Naive thymus-derived CD4-positive, alpha-beta T cell (primary cell): ENCODE data around the gene SRPRA. TPM values are rescaled to one million over a fixed set of nuclear protein-coding genes. Genes with fewer than 3 reads are reported as not detected.

ENCODE experiments used
- ATAC-seq: fragments of 150-1000 bp; cut with Tn5 transposase; 2 replicates; pipeline ENCODE4 v1.10.0; 2021; ENCODE audit warnings: mild to moderate bottlenecking, moderate library complexity
- CTCF ChIA-PET: fragments of 350-600 bp; sonication (Branson Sonifier 250); formaldehyde crosslinking; loops from one replicate; lab custom pipeline; 2021; ENCODE audit warnings: antibody characterized with exemption; lab: Charles Lee
- POLR2A ChIA-PET: fragments of 350-600 bp; sonication (Branson Sonifier 250); formaldehyde crosslinking; loops from one replicate; lab custom pipeline; 2021; ENCODE audit warnings: antibody characterized with exemption, inconsistent platforms; lab: Charles Lee
- DNase-seq, 9 donors: peaks; one replicate each; pipeline versions ENCODE4 v3.0.0 to v3.0.0-alpha.2; 2020 to 2022; ENCODE audit warnings: mixed read lengths in 1 of 9
- H3K27ac ChIP-seq: one replicate; pipeline ENCODE4 v1.7.0; 2013; ENCODE audit warnings: mild to moderate bottlenecking, low read depth, low read length, moderate library complexity
- H3K27me3 ChIP-seq, 2 donors: one replicate each; pipeline ENCODE4 v1.7.0; 2013; ENCODE audit warnings: low read length in 2 of 2, mild to moderate bottlenecking in 2 of 2, moderate library complexity in 2 of 2; ENCODE audit not compliant: control insufficient read depth in 2 of 2, insufficient read depth in 2 of 2
- H3K36me3 ChIP-seq, 3 experiments: 1 replicate in 2 of 3; 2 replicates in 1 of 3; pipeline ENCODE4 v1.7.0; 2013; ENCODE audit warnings: low read length in 3 of 3, mild to moderate bottlenecking in 3 of 3, moderate library complexity in 1 of 3; ENCODE audit not compliant: insufficient read depth in 3 of 3, control insufficient read depth in 2 of 3
- H3K4me1 ChIP-seq, 2 donors: one replicate each; pipeline ENCODE4 v1.7.0; 2013; ENCODE audit warnings: low read length in 2 of 2, mild to moderate bottlenecking in 2 of 2, moderate library complexity in 1 of 2; ENCODE audit not compliant: control insufficient read depth in 2 of 2, insufficient read depth in 2 of 2
- H3K4me3 ChIP-seq: 2 replicates; pipeline ENCODE4 v1.7.0; 2013; ENCODE audit warnings: mild to moderate bottlenecking, low read length
- H3K9me3 ChIP-seq, 3 experiments: 1 replicate in 2 of 3; 2 replicates in 1 of 3; pipeline ENCODE4 v1.7.0; 2013; ENCODE audit warnings: low read length in 3 of 3; ENCODE audit not compliant: control insufficient read depth in 2 of 3
- H3K27ac Mint-ChIP-seq, 9 donors: one replicate each; pipeline ENCODE4 v1.8.0; 2020 to 2022; ENCODE audit warnings: mixed read lengths in 9 of 9, mild to moderate bottlenecking in 8 of 9, moderate library complexity in 5 of 9, inconsistent platforms in 2 of 9
- H3K27me3 Mint-ChIP-seq, 5 donors: one replicate each; pipeline ENCODE4 v1.8.0; 2021 to 2022; ENCODE audit warnings: mixed read lengths in 5 of 5, mild to moderate bottlenecking in 1 of 5
- H3K36me3 Mint-ChIP-seq, 5 donors: one replicate each; pipeline ENCODE4 v1.8.0; 2020 to 2022; ENCODE audit warnings: mixed read lengths in 5 of 5, mild to moderate bottlenecking in 3 of 5, inconsistent platforms in 1 of 5
- H3K4me1 Mint-ChIP-seq, 7 donors: one replicate each; pipeline ENCODE4 v1.8.0; 2020 to 2022; ENCODE audit warnings: mixed read lengths in 7 of 7, mild to moderate bottlenecking in 3 of 7, inconsistent platforms in 1 of 7
- H3K4me3 Mint-ChIP-seq, 10 donors: one replicate each; pipeline ENCODE4 v1.8.0; 2020 to 2022; ENCODE audit warnings: mild to moderate bottlenecking in 10 of 10, mixed read lengths in 10 of 10, moderate library complexity in 6 of 10, inconsistent platforms in 2 of 10
- H3K9me3 Mint-ChIP-seq, 11 donors: one replicate each; pipeline ENCODE4 v1.8.0; 2020 to 2022; ENCODE audit warnings: mixed read lengths in 11 of 11, mild to moderate bottlenecking in 4 of 11, inconsistent platforms in 1 of 11, moderate library complexity in 1 of 11
- intact Hi-C, 2 donors: fragments of 100-400 bp; cut with micrococcal nuclease; formaldehyde crosslinking; loops; one replicate each; pipeline ENCODE4 v1.15.1; 2023
- polyA plus RNA-seq, 2 donors: library from polyadenylated mRNA; unstranded; fragments of 300-500 nt; fragmentation: Illumina TruSeq; gene quantifications; one replicate each; pipeline ENCODE4 v1.2.3, GENCODE V29; 2021
- total RNA-seq, 6 experiments: library from RNA in 5 of 6; stranded (reverse) in 5 of 6; gene quantifications; 1 replicate in 5 of 6; 2 replicates in 1 of 6; pipeline ENCODE4 v1.2.3 and lab custom pipeline; 2021 to 2026

The SRPRA gene
- total and polyA plus RNA-seq, 7 experiments from 2014 or later, result 81.6 to 179 (median 149) TPM

- Mint-ChIP-seq H3K27me3 (no peaks in the 10 kb centered on the region), H3K36me3 (peaks cover 4 to 28% (median 15%) of the 10 kb centered on the region in 5 donors), H3K9me3 (no peaks in the 10 kb centered on the region), H3K27ac (peak overlapping the region in 6 of 9 donors; percentile 11 to 60 (median 46)), H3K4me1 (peaks cover 28 to 70% (median 61%) of the 10 kb centered on the region in 7 donors), H3K4me3 (peak overlapping the region in 3 of 10 donors; percentile 10 to 50 (median 16))
- H3K4me3 ChIP-seq, result no peak overlapping the region
- DNase-seq, result no peak
- POLR2A ChIA-PET, result no interaction called here
- ATAC-seq, result no peak
- no peak overlapping the region for H3K27ac ChIP-seq
- intact Hi-C loops, result no loop called here
- H3K36me3 ChIP-seq, result peaks cover 0 to 36% (median 3%) of the 10 kb centered on the region in 3 experiments
- no peaks in the 10 kb centered on the region for H3K27me3 ChIP-seq
- CTCF ChIA-PET, result interaction anchor here (0.9 to 1.6 kb wide), 2 partner anchors 11 to 173 kb away, joined by 3 to 5 read pairs; no protein-coding TSS in a partner anchor
- peaks cover 18 to 20% of the 10 kb centered on the region in 2 donors for H3K4me1 ChIP-seq
- no peaks in the 10 kb centered on the region for H3K9me3 ChIP-seq
These were observed 39.0 kb upstream of the SRPRA start for GRCh38 chr11:126307706-126308105.

DNA sequence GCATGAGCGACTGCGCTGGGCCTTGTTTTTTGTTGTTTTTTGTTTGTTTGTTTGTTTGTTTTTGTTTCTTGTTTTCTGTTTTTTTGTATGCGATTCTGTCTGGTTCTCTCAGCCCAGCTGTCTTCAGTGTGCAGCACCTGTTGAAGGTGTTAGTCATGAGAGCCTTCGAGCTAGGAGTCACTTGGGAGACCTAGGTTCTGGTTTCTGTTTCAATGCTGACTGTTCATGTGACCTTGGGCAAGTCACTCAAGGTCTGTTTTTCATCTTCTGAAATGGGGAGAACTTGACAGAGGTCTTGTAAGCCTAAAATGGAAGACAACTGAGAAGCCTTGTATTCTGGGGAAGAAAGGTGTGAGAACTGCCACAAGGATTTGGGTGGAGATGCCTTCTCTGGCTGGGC is 37.0 kb upstream of the SRPRA start:
- DNase-seq, result no peak
- H3K27ac Mint-ChIP-seq, result peak overlapping the region; percentile 50 to 87 (median 78)
- no peak for ATAC-seq
- H3K27me3 ChIP-seq, result no peaks in the 10 kb centered on the region
- H3K4me3 Mint-ChIP-seq, result peak overlapping the region; percentile 61 to 87 (median 73)
- CTCF ChIA-PET, result no interaction called here
- H3K36me3 ChIP-seq, result peaks cover 0 to 33% (median 3%) of the 10 kb centered on the region in 3 experiments
- no peaks in the 10 kb centered on the region for H3K9me3 Mint-ChIP-seq
- H3K9me3 ChIP-seq, result no peaks in the 10 kb centered on the region
- POLR2A ChIA-PET, result interaction anchor here (0.5 to 2.6 kb wide), 4 partner anchors 9 to 37 kb away, joined by 3 to 29 read pairs (median 12); partner anchors contain the start of genes FOXRED1, SRPRA and TIRAP
- H3K4me3 ChIP-seq, result no peak overlapping the region
- peaks cover 4 to 22% (median 8%) of the 10 kb centered on the region in 5 donors for H3K36me3 Mint-ChIP-seq
- H3K4me1 Mint-ChIP-seq, result peaks cover 19 to 66% (median 53%) of the 10 kb centered on the region in 7 donors
- intact Hi-C loops, result loop anchor here (2.0 kb wide), 2 partner anchors 13 to 49 kb away; partner anchors contain the start of gene ST3GAL4 (in 1 of the 2)
- H3K4me1 ChIP-seq, result peaks cover 18 to 20% of the 10 kb centered on the region in 2 donors
- no peaks in the 10 kb centered on the region for H3K27me3 Mint-ChIP-seq
- H3K27ac ChIP-seq, result no peak overlapping the region

GRCh38 chr11:126304457-126305075 is 35.9 kb upstream of the SRPRA start:
- no peak for ATAC-seq

DNA sequence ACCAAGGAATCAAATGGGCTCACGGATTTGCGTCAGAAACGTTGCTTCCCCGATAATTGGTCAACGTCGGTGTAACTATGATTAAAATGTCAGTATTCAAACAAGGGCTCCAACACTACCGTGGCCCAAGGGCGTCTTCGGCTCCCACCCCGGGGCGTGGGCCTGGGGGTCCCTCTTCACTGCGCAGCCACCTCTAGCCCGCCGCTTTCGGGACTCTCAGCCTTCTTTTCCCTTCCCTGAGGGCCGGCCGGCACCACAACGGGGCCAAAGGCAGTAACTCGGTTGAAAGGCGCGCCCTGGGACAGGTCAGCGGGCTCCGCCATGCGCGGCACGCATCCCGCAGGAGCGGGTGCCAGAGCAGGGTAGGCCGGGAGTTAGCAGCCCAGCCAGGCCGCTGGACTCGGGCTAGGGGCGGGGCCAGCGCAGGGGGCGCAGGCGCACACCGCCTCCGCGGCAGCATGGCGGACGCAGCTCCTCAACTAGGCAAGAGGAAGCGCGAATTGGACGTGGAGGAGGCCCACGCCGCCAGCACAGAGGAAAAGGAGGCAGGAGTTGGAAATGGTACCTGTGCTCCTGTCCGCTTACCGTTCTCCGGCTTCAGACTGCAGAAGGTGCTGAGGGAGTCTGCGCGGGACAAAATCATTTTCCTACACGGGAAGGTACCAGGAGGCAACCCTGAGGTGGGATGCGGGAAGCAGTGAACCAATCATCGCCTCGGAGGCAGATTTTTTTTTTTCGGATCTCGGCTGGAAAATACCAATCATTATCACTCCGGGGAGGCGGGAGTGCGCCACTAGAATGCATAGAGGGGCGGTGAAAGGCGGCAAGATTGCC is 35.1 kb upstream of the SRPRA start, which contains the start of gene DCPS:
Gene DCPS (plus strand): TSS at position 438 of the 834 bp plus-strand sequence. CDS start 21 bp downstream, at position 459.
- peak; percentile 78 to 94 (median 86) for DNase-seq
- no peaks in the 10 kb centered on the region for H3K9me3 Mint-ChIP-seq
- Histone ChIP-seq H3K4me1 (peaks cover 18 to 20% of the 10 kb centered on the region in 2 donors), H3K9me3 (no peaks in the 10 kb centered on the region), H3K36me3 (peaks cover 0 to 21% (median 3%) of the 10 kb centered on the region in 3 experiments), H3K27ac (peak within 1 kb of the TSS; percentile 97), H3K4me3 (peak within 1 kb of the TSS; percentile 100), H3K27me3 (no peaks in the 10 kb centered on the region)
- peak; percentile 99 for ATAC-seq
- intact Hi-C loops, result loop anchor here (1.0 to 5.0 kb wide), 12 partner anchors 15 to 1193 kb away; partner anchors contain the start of genes FAM118B (in 2 of the 2), FOXRED1 (in 2 of the 2), RPUSD4 (in 2 of the 2) and ST3GAL4 (in 2 of the 2)
- peak within 1 kb of the TSS; percentile 91 to 99 (median 97) for H3K4me3 Mint-ChIP-seq
- peaks cover 19 to 50% (median 45%) of the 10 kb centered on the region in 7 donors for H3K4me1 Mint-ChIP-seq
- peaks cover 0 to 22% (median 5%) of the 10 kb centered on the region in 5 donors for H3K36me3 Mint-ChIP-seq
- ChIA-PET CTCF (interaction anchor here (1.0 kb wide), 1 partner anchor 14 kb away, joined by 3 read pairs; no protein-coding TSS in a partner anchor), POLR2A (interaction anchor here (0.6 to 2.6 kb wide), 9 partner anchors 15 to 1293 kb away, joined by 3 to 29 read pairs (median 3); partner anchors contain the start of genes CHEK1, FOXRED1, PUS3 and SRPRA)
- peak within 1 kb of the TSS; percentile 87 to 99 (median 96) for H3K27ac Mint-ChIP-seq
- no peaks in the 10 kb centered on the region for H3K27me3 Mint-ChIP-seq

More at GRCh38 chr11:126304457-126305075, 35.9 kb upstream of the SRPRA start:
- Mint-ChIP-seq H3K36me3 (peaks cover 0 to 19% (median 5%) of the 10 kb centered on the region in 5 donors), H3K9me3 (no peaks in the 10 kb centered on the region), H3K4me3 (peak overlapping the region; percentile 91 to 99 (median 97)), H3K4me1 (peaks cover 19 to 54% (median 45%) of the 10 kb centered on the region in 7 donors), H3K27ac (peak overlapping the region; percentile 87 to 99 (median 96)), H3K27me3 (no peaks in the 10 kb centered on the region)
- H3K27me3 ChIP-seq, result no peaks in the 10 kb centered on the region
- H3K9me3 ChIP-seq, result no peaks in the 10 kb centered on the region
- CTCF ChIA-PET, result interaction anchor here (1.0 kb wide), 1 partner anchor 13 kb away, joined by 3 read pairs; no protein-coding TSS in a partner anchor
- POLR2A ChIA-PET, result interaction anchor here (0.7 to 2.6 kb wide), 7 partner anchors 14 to 680 kb away, joined by 3 to 29 read pairs (median 5); partner anchors contain the start of genes CHEK1, FOXRED1, SRPRA and TIRAP
- peaks cover 18 to 20% of the 10 kb centered on the region in 2 donors for H3K4me1 ChIP-seq
- peaks cover 0 to 26% (median 3%) of the 10 kb centered on the region in 3 experiments for H3K36me3 ChIP-seq
- peak overlapping the region; percentile 97 for H3K27ac ChIP-seq
- no peak for DNase-seq
- intact Hi-C loops, result loop anchor here (1.0 to 5.0 kb wide), 12 partner anchors 14 to 1193 kb away; partner anchors contain the start of genes FAM118B (in 2 of the 2), FOXRED1 (in 2 of the 2), RPUSD4 (in 2 of the 2) and ST3GAL4 (in 2 of the 2)
- peak overlapping the region; percentile 100 for H3K4me3 ChIP-seq

GRCh38 chr11:126297004-126297403 is 28.3 kb upstream of the SRPRA start:
- Mint-ChIP-seq H3K27me3 (no peaks in the 10 kb centered on the region), H3K4me3 (no peak overlapping the region), H3K27ac (peak overlapping the region in 1 of 9 donors; percentile 58), H3K4me1 (peaks cover 7 to 23% (median 12%) of the 10 kb centered on the region in 7 donors), H3K9me3 (no peaks in the 10 kb centered on the region), H3K36me3 (peaks cover 7 to 41% (median 14%) of the 10 kb centered on the region in 5 donors)
- no peaks in the 10 kb centered on the region for H3K4me1 ChIP-seq
- CTCF ChIA-PET, result no interaction called here
- peaks cover 0 to 23% (median 0%) of the 10 kb centered on the region in 3 experiments for H3K36me3 ChIP-seq
- ATAC-seq (no peak), DNase-seq (no peak)
- H3K27me3 ChIP-seq, result no peaks in the 10 kb centered on the region
- no peak overlapping the region for H3K27ac ChIP-seq
- no peaks in the 10 kb centered on the region for H3K9me3 ChIP-seq
- H3K4me3 ChIP-seq, result no peak overlapping the region
- intact Hi-C loops, result no loop called here
- POLR2A ChIA-PET, result no interaction called here
